Measurements from ENCODE around the gene STXBP5. TPM values are rescaled to one million over a fixed set of nuclear protein-coding genes. Genes with fewer than 3 reads are reported as not detected.
A peak's percentile ranks its signal among the peaks of the same experiment; 100 is the strongest.

STXBP5 gene
- total RNA-seq, 1 donor, result 89.8 TPM

- TF ChIP-seq CTCF (IDR thresholded peaks at IDR 0.05; ENCODE audit: insufficient read depth, low read depth, low read length), result no peak
- DNase-seq (ENCODE audit: low read depth), result no peak
- H3K4me3 ChIP-seq (ENCODE audit: low read depth, low read length), result no peak overlapping the region
These were observed 58.7 kb downstream of the STXBP5 start for GRCh38 chr6:147262946-147263345.

GRCh38 chr6:147266821-147267220 lies 62.6 kb downstream of the STXBP5 start:
- H3K4me3 ChIP-seq (ENCODE audit: low read depth, low read length), result no peak overlapping the region
- DNase-seq (ENCODE audit: low read depth), result no peak
- TF ChIP-seq CTCF (IDR thresholded peaks at IDR 0.05; ENCODE audit: insufficient read depth, low read depth, low read length), result no peak

GRCh38 chr6:147267658-147268057 lies 63.4 kb downstream of the STXBP5 start:
- DNase-seq (ENCODE audit: low read depth), result no peak
- TF ChIP-seq CTCF (IDR thresholded peaks at IDR 0.05; ENCODE audit: insufficient read depth, low read depth, low read length), result no peak
- H3K4me3 ChIP-seq (ENCODE audit: low read depth, low read length), result no peak overlapping the region

GRCh38 chr6:147268254-147268653 lies 64.0 kb downstream of the STXBP5 start:
- no peak for TF ChIP-seq CTCF (IDR thresholded peaks at IDR 0.05; ENCODE audit: insufficient read depth, low read depth, low read length)
- DNase-seq (ENCODE audit: low read depth), result peak; percentile 18
- no peak overlapping the region for H3K4me3 ChIP-seq (ENCODE audit: low read depth, low read length)

GRCh38 chr6:147274012-147274411 lies 69.8 kb downstream of the STXBP5 start:
- TF ChIP-seq CTCF (IDR thresholded peaks at IDR 0.05; ENCODE audit: insufficient read depth, low read depth, low read length), result no peak
- no peak overlapping the region for H3K4me3 ChIP-seq (ENCODE audit: low read depth, low read length)
- DNase-seq (ENCODE audit: low read depth), result no peak

- H3K4me3 ChIP-seq (ENCODE audit: low read depth, low read length), result no peak overlapping the region
- no peak for TF ChIP-seq CTCF (IDR thresholded peaks at IDR 0.05; ENCODE audit: insufficient read depth, low read depth, low read length)
- no peak for DNase-seq (ENCODE audit: low read depth)
These were observed 70.6 kb downstream of the STXBP5 start for GRCh38 chr6:147274776-147275175.

- DNase-seq (ENCODE audit: low read depth), result peak; percentile 36
- no peak for TF ChIP-seq CTCF (IDR thresholded peaks at IDR 0.05; ENCODE audit: insufficient read depth, low read depth, low read length)
- no peak overlapping the region for H3K4me3 ChIP-seq (ENCODE audit: low read depth, low read length)
These were observed 74.7 kb downstream of the STXBP5 start for GRCh38 chr6:147278891-147279290.

Data from fibroblast of villous mesenchyme (primary cell).